Uterus (tissue), 2 donors: ENCODE measurements around the gene VAMP3.

Experiments used
- POLR2A ChIP-seq, 2 donors: fragments of 450-650 bp; IDR thresholded peaks; one replicate each; pipeline ENCODE4 v1.6.1; 2016; ENCODE audit warnings: antibody characterized with exemption in 2 of 2, mild to moderate bottlenecking in 1 of 2, moderate library complexity in 1 of 2
- TF ChIP-seq, protein P1 (sequence below), 4 experiments: fragments of 200-600 bp in 2 of 4; fragments of 450-650 bp in 2 of 4; sonication (generic) in 2 of 4; IDR thresholded peaks; one replicate each; pipeline ENCODE4 v1.5.1; 2016 to 2019; ENCODE audit warnings: antibody characterized with exemption in 4 of 4, mild to moderate bottlenecking in 2 of 4, moderate library complexity in 1 of 4

DNA sequence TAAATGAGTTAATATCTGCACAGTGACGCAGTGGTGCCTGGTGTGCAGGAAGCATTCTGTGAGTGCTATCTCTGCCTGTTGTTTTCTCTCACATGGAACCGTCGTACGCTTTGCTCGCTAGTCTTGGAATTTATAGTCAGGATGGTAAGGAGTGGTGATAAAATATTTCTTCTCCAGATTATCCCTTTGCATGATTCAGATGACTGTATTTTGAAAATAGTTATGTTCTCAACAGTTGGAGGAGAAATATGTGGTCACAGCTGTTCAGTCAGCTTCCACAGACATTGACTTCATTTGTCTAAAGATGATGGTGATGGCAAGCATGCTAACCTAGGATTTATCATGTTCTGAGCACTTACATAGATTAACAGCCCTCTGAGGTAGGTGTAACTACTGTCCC, 41.3 kb upstream of the VAMP3 start:
- TF ChIP-seq, protein P1, sequence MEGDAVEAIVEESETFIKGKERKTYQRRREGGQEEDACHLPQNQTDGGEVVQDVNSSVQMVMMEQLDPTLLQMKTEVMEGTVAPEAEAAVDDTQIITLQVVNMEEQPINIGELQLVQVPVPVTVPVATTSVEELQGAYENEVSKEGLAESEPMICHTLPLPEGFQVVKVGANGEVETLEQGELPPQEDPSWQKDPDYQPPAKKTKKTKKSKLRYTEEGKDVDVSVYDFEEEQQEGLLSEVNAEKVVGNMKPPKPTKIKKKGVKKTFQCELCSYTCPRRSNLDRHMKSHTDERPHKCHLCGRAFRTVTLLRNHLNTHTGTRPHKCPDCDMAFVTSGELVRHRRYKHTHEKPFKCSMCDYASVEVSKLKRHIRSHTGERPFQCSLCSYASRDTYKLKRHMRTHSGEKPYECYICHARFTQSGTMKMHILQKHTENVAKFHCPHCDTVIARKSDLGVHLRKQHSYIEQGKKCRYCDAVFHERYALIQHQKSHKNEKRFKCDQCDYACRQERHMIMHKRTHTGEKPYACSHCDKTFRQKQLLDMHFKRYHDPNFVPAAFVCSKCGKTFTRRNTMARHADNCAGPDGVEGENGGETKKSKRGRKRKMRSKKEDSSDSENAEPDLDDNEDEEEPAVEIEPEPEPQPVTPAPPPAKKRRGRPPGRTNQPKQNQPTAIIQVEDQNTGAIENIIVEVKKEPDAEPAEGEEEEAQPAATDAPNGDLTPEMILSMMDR (IDR thresholded peaks at IDR 0.05) = no peak
- TF ChIP-seq POLR2A (IDR thresholded peaks at IDR 0.05) = no peak
